ENCODE data around the gene LAMB4. TPM values are rescaled to one million over a fixed set of nuclear protein-coding genes. Genes with fewer than 3 reads are reported as not detected.

LAMB4 gene
- total and polyA plus RNA-seq, 2 donors from 2014 or later, result 1.2 to 5.4 TPM

DNA sequence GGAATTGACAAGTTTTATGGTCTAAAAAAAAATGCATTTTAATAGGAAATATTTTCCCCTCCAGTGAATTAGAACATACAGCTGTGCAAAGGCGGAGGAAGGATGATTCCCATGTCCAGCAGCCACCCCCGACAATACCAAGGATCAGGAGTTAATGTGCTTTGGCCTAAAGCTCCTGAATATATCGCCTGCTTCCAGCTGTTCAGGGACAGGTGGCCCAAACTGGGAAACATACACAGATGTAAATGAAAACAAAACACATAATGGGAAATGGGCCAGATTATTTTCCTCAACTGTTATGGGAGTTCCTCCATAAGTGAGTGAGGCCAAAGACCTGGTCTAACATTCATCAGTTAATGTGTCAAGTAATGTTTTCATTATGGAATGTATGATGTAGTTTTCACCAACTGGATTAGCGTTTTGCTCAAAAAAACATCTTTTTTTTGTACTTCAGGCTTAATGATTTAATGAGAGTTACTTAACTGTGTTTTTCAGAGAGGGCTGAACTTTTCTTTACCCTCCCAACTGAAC, 72.1 kb downstream of the LAMB4 start:
- no peak overlapping the region for H3K4me3 ChIP-seq (ENCODE audit: low read length in 3 of 3)
- DNase-seq (peak in 4 of 5 donors; percentile 39 to 91 (median 64)), FAIRE-seq (no peak)
- TF ChIP-seq, protein P1, sequence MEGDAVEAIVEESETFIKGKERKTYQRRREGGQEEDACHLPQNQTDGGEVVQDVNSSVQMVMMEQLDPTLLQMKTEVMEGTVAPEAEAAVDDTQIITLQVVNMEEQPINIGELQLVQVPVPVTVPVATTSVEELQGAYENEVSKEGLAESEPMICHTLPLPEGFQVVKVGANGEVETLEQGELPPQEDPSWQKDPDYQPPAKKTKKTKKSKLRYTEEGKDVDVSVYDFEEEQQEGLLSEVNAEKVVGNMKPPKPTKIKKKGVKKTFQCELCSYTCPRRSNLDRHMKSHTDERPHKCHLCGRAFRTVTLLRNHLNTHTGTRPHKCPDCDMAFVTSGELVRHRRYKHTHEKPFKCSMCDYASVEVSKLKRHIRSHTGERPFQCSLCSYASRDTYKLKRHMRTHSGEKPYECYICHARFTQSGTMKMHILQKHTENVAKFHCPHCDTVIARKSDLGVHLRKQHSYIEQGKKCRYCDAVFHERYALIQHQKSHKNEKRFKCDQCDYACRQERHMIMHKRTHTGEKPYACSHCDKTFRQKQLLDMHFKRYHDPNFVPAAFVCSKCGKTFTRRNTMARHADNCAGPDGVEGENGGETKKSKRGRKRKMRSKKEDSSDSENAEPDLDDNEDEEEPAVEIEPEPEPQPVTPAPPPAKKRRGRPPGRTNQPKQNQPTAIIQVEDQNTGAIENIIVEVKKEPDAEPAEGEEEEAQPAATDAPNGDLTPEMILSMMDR (IDR thresholded peaks at IDR 0.05; ENCODE audit: borderline replicate concordance, extremely low read depth, insufficient read depth), result no peak
- peaks cover 0 to 7% (median 0%) of the 10 kb centered on the region in 3 donors for H3K4me1 ChIP-seq (ENCODE audit: control insufficient read depth in 2 of 3, insufficient read depth in 2 of 3, low read depth in 1 of 3, low read length in 3 of 3)
- H3K9me3 ChIP-seq (ENCODE audit: control insufficient read depth in 2 of 3, insufficient read depth in 1 of 3, low read length in 3 of 3), result no peaks in the 10 kb centered on the region
- H3K27me3 ChIP-seq (ENCODE audit: control insufficient read depth, insufficient read depth, low read length), result no peaks in the 10 kb centered on the region
- no peak overlapping the region for H3K9ac ChIP-seq (ENCODE audit: low read length in 3 of 3)
- H3K36me3 ChIP-seq (ENCODE audit: control insufficient read depth in 2 of 3, insufficient read depth in 3 of 3, low read length in 3 of 3), result no peaks in the 10 kb centered on the region
- no peak overlapping the region for H3K27ac ChIP-seq (ENCODE audit: low read depth in 2 of 2, low read length in 2 of 2)
- intact Hi-C loops (cut with DNase I), result no loop called here

DNA sequence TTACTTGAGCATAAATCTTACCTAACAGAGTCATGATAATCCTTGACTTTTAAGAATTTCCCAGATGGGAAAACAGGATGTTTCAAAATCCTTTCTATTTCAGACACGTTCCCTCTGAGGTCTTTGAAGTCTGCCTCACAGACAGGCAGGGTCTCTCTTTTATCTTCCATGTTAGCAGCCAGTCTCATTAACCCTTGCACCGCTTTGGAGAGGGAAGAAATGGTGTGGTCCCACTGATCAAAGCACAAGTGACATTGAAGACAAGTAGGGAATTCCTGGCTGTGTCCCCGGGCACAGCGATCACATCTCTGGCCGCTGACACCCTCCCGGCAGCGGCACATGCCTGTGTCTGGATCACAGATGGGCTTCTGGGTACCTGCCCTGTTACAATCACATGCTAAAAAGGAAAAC, 74.5 kb downstream of the LAMB4 start:
- TF ChIP-seq, protein P1 (IDR thresholded peaks at IDR 0.05; ENCODE audit: borderline replicate concordance, extremely low read depth, insufficient read depth), result no peak
- Histone ChIP-seq H3K4me1 (ENCODE audit: control insufficient read depth in 2 of 3, insufficient read depth in 2 of 3, low read depth in 1 of 3, low read length in 3 of 3) (peaks cover 0 to 7% (median 0%) of the 10 kb centered on the region in 3 donors), H3K9me3 (ENCODE audit: control insufficient read depth in 2 of 3, insufficient read depth in 1 of 3, low read length in 3 of 3) (no peaks in the 10 kb centered on the region), H3K36me3 (ENCODE audit: control insufficient read depth in 2 of 3, insufficient read depth in 3 of 3, low read length in 3 of 3) (no peaks in the 10 kb centered on the region), H3K27ac (ENCODE audit: low read depth in 2 of 2, low read length in 2 of 2) (no peak overlapping the region), H3K27me3 (ENCODE audit: control insufficient read depth, insufficient read depth, low read length) (no peaks in the 10 kb centered on the region), H3K9ac (ENCODE audit: low read length in 3 of 3) (no peak overlapping the region), H3K4me3 (ENCODE audit: low read length in 3 of 3) (no peak overlapping the region)
- DNase-seq, result no peak
- FAIRE-seq, result no peak
- intact Hi-C loops (cut with DNase I), result no loop called here

DNA sequence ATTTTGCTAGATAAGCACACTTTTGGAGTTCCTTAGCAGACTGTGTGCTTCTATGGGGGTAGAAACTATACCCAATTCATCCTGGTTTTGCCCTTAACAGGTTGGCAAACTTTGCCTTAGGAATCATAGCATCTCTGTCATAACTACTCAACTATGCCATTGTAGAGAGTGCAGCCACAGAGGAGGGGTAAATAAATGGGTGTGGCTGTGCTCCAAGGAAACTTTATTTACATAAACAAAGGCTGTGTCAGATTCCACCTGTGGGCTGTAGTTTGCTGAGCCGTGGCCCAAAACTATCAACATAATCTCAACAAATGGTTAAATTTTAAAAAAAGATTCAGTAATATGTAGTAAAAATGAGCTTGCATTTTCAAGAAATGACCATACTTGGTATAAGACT, 75.6 kb downstream of the LAMB4 start:
- no peaks in the 10 kb centered on the region for H3K9me3 ChIP-seq (ENCODE audit: control insufficient read depth in 2 of 3, insufficient read depth in 1 of 3, low read length in 3 of 3)
- H3K36me3 ChIP-seq (ENCODE audit: control insufficient read depth in 2 of 3, insufficient read depth in 3 of 3, low read length in 3 of 3), result no peaks in the 10 kb centered on the region
- no peak overlapping the region for H3K4me3 ChIP-seq (ENCODE audit: low read length in 3 of 3)
- no peak overlapping the region for H3K27ac ChIP-seq (ENCODE audit: low read depth in 2 of 2, low read length in 2 of 2)
- no peaks in the 10 kb centered on the region for H3K27me3 ChIP-seq (ENCODE audit: control insufficient read depth, insufficient read depth, low read length)
- FAIRE-seq (no peak), DNase-seq (no peak)
- TF ChIP-seq, protein P1 (IDR thresholded peaks at IDR 0.05; ENCODE audit: borderline replicate concordance, extremely low read depth, insufficient read depth), result no peak
- H3K9ac ChIP-seq (ENCODE audit: low read length in 3 of 3), result no peak overlapping the region
- intact Hi-C loops (cut with DNase I), result no loop called here
- H3K4me1 ChIP-seq (ENCODE audit: control insufficient read depth in 2 of 3, insufficient read depth in 2 of 3, low read depth in 1 of 3, low read length in 3 of 3), result peaks cover 0 to 7% (median 0%) of the 10 kb centered on the region in 3 donors

DNA sequence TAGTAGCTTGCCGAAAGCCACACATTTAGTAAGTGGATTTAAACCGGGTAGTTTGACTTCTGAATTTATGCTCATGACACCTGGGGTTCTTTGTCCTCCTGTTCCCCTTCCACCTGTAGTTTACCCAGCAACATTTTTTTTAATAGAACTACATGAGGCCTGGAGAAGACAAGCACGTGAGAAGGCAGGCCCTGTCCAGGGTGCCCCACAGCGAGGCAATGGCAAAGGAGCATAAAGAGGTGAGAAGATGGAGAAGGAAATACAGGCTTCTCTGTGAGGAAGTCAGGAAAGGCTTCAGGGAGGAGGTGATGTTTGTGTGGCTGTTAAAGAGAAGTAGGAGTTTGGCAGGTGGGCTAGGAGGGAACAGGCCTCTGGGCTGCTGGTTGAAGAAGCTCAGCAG, 76.9 kb downstream of the LAMB4 start:
- DNase-seq (no peak), FAIRE-seq (no peak)
- H3K9me3 ChIP-seq (ENCODE audit: control insufficient read depth in 2 of 3, insufficient read depth in 1 of 3, low read length in 3 of 3), result no peaks in the 10 kb centered on the region
- H3K27me3 ChIP-seq (ENCODE audit: control insufficient read depth, insufficient read depth, low read length), result no peaks in the 10 kb centered on the region
- intact Hi-C loops (cut with DNase I), result no loop called here
- peaks cover 0 to 7% (median 0%) of the 10 kb centered on the region in 3 donors for H3K4me1 ChIP-seq (ENCODE audit: control insufficient read depth in 2 of 3, insufficient read depth in 2 of 3, low read depth in 1 of 3, low read length in 3 of 3)
- H3K4me3 ChIP-seq (ENCODE audit: low read length in 3 of 3), result no peak overlapping the region
- TF ChIP-seq, protein P1 (IDR thresholded peaks at IDR 0.05; ENCODE audit: borderline replicate concordance, extremely low read depth, insufficient read depth), result no peak
- no peak overlapping the region for H3K27ac ChIP-seq (ENCODE audit: low read depth in 2 of 2, low read length in 2 of 2)
- no peak overlapping the region for H3K9ac ChIP-seq (ENCODE audit: low read length in 3 of 3)
- H3K36me3 ChIP-seq (ENCODE audit: control insufficient read depth in 2 of 3, insufficient read depth in 3 of 3, low read length in 3 of 3), result no peaks in the 10 kb centered on the region
